ENCODE measurements around the gene KCNAB2.

Gene KCNAB2

DNA sequence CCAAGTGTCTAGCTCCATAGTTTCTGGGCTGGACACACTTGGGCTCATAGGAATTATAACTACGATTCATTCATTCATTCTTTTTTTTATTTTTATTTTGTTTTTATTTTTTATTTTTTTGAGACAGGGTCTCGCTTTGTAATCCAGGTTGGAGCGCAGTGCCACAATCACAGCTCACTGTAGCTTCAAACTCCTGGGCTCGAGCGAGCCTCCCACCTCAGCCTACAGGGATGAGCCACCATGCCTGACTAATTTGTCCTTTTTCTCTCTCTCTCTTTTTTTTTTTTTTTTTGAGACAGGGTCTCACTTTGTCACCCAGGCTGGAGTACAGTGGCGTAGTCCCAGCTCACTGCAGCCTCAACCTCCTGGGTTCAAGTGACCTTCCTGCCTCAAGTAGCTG lies 42.3 kb downstream of the KCNAB2 start:
- H3K9ac ChIP-seq (ENCODE audit: low read depth in 1 of 2, low read length in 2 of 2) = no peak overlapping the region
- no peaks in the 10 kb centered on the region for H3K9me3 ChIP-seq (ENCODE audit: control insufficient read depth in 2 of 2, low read length in 2 of 2)
- peaks cover 0 to 5% of the 10 kb centered on the region in 2 donors for H3K4me1 ChIP-seq (ENCODE audit: control insufficient read depth in 2 of 2, insufficient read depth in 2 of 2, low read length in 2 of 2)
- H3K27ac ChIP-seq (ENCODE audit: low read depth in 2 of 2, low read length in 2 of 2) = no peak overlapping the region
- no peaks in the 10 kb centered on the region for H3K27me3 ChIP-seq (ENCODE audit: control insufficient read depth in 2 of 2, insufficient read depth in 2 of 2, low read length in 2 of 2)
- H3K36me3 ChIP-seq (ENCODE audit: control insufficient read depth in 2 of 2, insufficient read depth in 2 of 2, low read length in 2 of 2) = no peaks in the 10 kb centered on the region
- no peak overlapping the region for H3K4me3 ChIP-seq (ENCODE audit: low read length in 2 of 2)

DNA sequence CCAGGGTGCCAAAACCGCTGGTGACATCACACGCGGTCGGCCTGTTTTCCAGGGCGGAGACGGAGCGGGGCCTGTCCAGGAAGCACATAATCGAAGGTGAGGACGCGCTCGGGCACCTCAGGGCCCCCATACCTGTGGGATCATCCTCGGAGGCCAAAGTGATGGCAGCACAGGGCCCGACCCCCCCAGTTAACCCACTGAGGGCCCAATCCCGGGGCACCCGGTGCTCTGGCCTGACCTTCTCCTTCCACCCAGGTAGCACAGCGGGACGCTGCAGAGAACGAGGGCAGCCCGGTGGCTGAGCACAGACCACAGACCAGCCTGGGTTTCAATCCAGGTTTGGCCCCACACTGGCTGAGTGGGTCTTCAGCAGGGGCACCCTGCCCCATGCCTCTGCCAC lies 43.3 kb downstream of the KCNAB2 start:
- Histone ChIP-seq H3K27me3 (ENCODE audit: control insufficient read depth in 2 of 2, insufficient read depth in 2 of 2, low read length in 2 of 2) (no peaks in the 10 kb centered on the region), H3K36me3 (ENCODE audit: control insufficient read depth in 2 of 2, insufficient read depth in 2 of 2, low read length in 2 of 2) (no peaks in the 10 kb centered on the region), H3K9me3 (ENCODE audit: control insufficient read depth in 2 of 2, low read length in 2 of 2) (no peaks in the 10 kb centered on the region), H3K4me3 (ENCODE audit: low read length in 2 of 2) (no peak overlapping the region), H3K9ac (ENCODE audit: low read depth in 1 of 2, low read length in 2 of 2) (no peak overlapping the region), H3K4me1 (ENCODE audit: control insufficient read depth in 2 of 2, insufficient read depth in 2 of 2, low read length in 2 of 2) (no peaks in the 10 kb centered on the region), H3K27ac (ENCODE audit: low read depth in 2 of 2, low read length in 2 of 2) (no peak overlapping the region)

DNA sequence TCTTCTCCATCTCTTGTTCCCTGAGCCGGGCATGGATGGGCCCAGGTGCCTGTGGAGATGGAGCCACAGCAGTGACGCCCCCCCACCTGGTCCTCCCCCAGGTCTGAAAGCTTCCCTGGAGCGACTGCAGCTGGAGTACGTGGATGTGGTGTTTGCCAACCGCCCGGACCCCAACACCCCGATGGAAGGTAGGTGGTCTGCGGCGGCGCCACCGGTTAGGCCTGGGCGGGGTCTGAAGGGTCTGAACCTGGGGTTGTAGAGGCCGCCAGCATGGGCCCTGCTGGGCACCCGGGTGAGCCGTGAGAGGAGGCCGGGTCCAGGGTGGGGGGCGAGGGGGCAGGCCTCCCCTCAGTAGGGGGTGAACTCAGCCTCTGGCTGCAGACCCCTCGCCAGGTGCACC lies 44.6 kb downstream of the KCNAB2 start:
- Histone ChIP-seq H3K36me3 (ENCODE audit: control insufficient read depth in 2 of 2, insufficient read depth in 2 of 2, low read length in 2 of 2) (no peaks in the 10 kb centered on the region), H3K27ac (ENCODE audit: low read depth in 2 of 2, low read length in 2 of 2) (no peak overlapping the region), H3K27me3 (ENCODE audit: control insufficient read depth in 2 of 2, insufficient read depth in 2 of 2, low read length in 2 of 2) (no peaks in the 10 kb centered on the region), H3K9me3 (ENCODE audit: control insufficient read depth in 2 of 2, low read length in 2 of 2) (no peaks in the 10 kb centered on the region), H3K9ac (ENCODE audit: low read depth in 1 of 2, low read length in 2 of 2) (no peak overlapping the region), H3K4me1 (ENCODE audit: control insufficient read depth in 2 of 2, insufficient read depth in 2 of 2, low read length in 2 of 2) (no peaks in the 10 kb centered on the region), H3K4me3 (ENCODE audit: low read length in 2 of 2) (no peak overlapping the region)

DNA sequence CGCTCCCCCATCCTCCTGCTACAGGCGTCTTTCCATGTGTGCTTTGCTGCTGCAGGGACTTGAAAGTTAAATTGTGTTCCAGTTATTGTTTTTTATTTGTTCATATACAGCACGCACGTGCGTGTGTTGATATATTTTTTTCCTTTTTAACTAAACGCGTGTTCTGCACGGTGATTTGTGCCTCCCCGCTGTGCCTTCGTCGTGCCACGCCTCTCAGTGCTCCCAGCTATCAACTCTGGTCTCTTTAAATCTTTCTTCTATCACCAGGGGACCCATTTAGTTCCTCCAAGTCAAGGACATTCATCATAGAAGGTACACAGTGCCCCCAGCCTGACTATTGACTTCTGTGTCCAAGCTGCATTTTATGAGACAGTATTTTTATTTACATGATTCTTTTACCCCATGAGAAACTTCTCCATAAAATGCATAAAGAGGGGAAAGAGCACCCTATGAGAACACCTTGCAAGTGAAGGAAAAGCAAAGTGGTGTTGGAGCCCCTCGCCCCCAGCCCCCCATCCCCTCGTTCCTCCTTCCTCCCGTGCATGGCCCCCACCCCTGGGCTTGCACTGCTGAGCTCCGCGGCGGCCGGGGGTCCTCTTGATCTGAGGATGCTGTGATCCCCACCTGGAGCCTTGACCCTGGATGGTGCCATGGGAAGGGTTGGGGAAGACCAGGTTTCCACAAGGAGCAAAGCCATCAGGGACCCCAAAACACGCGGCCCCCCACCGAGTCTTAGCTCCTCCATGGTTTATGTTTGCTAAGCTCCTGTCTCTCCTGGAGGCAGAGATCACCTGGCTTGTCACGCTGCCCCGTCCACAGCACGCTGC lies 45.5 kb downstream of the KCNAB2 start:
- Histone ChIP-seq H3K9me3 (ENCODE audit: control insufficient read depth in 2 of 2, low read length in 2 of 2) (no peaks in the 10 kb centered on the region), H3K9ac (ENCODE audit: low read depth in 1 of 2, low read length in 2 of 2) (no peak overlapping the region), H3K27me3 (ENCODE audit: control insufficient read depth in 2 of 2, insufficient read depth in 2 of 2, low read length in 2 of 2) (no peaks in the 10 kb centered on the region), H3K27ac (ENCODE audit: low read depth in 2 of 2, low read length in 2 of 2) (no peak overlapping the region), H3K4me3 (ENCODE audit: low read length in 2 of 2) (no peak overlapping the region), H3K4me1 (ENCODE audit: control insufficient read depth in 2 of 2, insufficient read depth in 2 of 2, low read length in 2 of 2) (no peaks in the 10 kb centered on the region), H3K36me3 (ENCODE audit: control insufficient read depth in 2 of 2, insufficient read depth in 2 of 2, low read length in 2 of 2) (no peaks in the 10 kb centered on the region)

DNA sequence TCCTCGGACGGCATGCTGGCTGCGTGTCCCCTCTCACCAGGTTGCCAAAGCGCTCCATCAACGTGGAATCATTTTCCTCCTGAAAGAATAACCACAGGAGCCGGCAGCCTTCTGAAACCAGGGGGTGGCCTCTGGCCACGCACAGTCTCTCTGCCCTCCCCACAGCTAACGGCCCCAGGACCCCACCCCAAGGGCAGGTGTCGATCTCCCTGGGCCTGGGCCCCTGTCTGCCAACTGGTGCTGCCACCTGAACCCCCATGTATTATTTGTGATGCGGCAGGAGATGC lies 46.1 kb downstream of the KCNAB2 start:
- Histone ChIP-seq H3K4me1 (ENCODE audit: control insufficient read depth in 2 of 2, insufficient read depth in 2 of 2, low read length in 2 of 2) (no peaks in the 10 kb centered on the region), H3K36me3 (ENCODE audit: control insufficient read depth in 2 of 2, insufficient read depth in 2 of 2, low read length in 2 of 2) (no peaks in the 10 kb centered on the region), H3K27ac (ENCODE audit: low read depth in 2 of 2, low read length in 2 of 2) (no peak overlapping the region), H3K9ac (ENCODE audit: low read depth in 1 of 2, low read length in 2 of 2) (no peak overlapping the region), H3K4me3 (ENCODE audit: low read length in 2 of 2) (no peak overlapping the region), H3K9me3 (ENCODE audit: control insufficient read depth in 2 of 2, low read length in 2 of 2) (no peaks in the 10 kb centered on the region), H3K27me3 (ENCODE audit: control insufficient read depth in 2 of 2, insufficient read depth in 2 of 2, low read length in 2 of 2) (no peaks in the 10 kb centered on the region)

DNA sequence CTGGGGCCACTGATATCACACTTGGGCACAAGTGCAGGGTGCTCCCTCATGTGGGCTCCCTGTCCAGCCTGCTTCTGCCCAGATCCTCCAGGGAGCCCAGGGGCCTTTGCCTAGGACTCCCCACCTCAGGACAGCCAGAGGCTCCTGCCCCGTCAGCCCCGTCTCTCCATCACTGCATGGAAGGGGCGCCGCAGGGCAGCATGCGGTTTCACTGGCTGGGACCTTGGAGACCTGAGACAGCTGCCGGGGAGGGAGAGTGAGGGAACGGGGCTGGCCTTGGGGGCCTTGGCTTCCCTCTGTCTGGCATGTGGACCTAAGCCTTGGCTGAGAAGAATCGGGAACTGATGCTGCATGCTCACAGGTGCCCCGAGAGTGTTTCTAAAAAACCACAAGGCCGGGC lies 46.5 kb downstream of the KCNAB2 start:
- no peaks in the 10 kb centered on the region for H3K36me3 ChIP-seq (ENCODE audit: control insufficient read depth in 2 of 2, insufficient read depth in 2 of 2, low read length in 2 of 2)
- H3K4me3 ChIP-seq (ENCODE audit: low read length in 2 of 2) = no peak overlapping the region
- no peaks in the 10 kb centered on the region for H3K27me3 ChIP-seq (ENCODE audit: control insufficient read depth in 2 of 2, insufficient read depth in 2 of 2, low read length in 2 of 2)
- no peaks in the 10 kb centered on the region for H3K9me3 ChIP-seq (ENCODE audit: control insufficient read depth in 2 of 2, low read length in 2 of 2)
- H3K9ac ChIP-seq (ENCODE audit: low read depth in 1 of 2, low read length in 2 of 2) = no peak overlapping the region
- no peak overlapping the region for H3K27ac ChIP-seq (ENCODE audit: low read depth in 2 of 2, low read length in 2 of 2)
- H3K4me1 ChIP-seq (ENCODE audit: control insufficient read depth in 2 of 2, insufficient read depth in 2 of 2, low read length in 2 of 2) = no peaks in the 10 kb centered on the region

DNA sequence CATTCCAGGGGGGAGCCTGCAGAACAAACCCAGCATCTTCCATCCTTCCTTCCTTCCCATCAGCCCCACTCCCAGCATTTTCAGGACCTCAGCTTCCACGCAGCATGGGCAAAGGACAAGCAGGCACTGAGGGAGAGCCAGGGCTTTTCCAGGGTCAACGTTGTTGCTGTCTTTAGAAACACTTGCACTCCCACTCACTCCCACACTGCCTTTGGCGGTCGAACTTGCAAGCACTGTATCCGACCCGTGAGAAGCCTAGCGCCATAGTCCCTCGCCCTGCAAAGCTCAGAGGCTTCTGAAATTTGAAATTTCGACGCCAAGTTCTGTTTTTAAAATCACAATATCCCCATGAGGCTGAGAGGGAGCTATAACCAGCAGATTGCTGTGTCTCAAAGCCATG lies 47.4 kb downstream of the KCNAB2 start:
- Histone ChIP-seq H3K27ac (ENCODE audit: low read depth in 2 of 2, low read length in 2 of 2) (no peak overlapping the region), H3K36me3 (ENCODE audit: control insufficient read depth in 2 of 2, insufficient read depth in 2 of 2, low read length in 2 of 2) (no peaks in the 10 kb centered on the region)

DNA sequence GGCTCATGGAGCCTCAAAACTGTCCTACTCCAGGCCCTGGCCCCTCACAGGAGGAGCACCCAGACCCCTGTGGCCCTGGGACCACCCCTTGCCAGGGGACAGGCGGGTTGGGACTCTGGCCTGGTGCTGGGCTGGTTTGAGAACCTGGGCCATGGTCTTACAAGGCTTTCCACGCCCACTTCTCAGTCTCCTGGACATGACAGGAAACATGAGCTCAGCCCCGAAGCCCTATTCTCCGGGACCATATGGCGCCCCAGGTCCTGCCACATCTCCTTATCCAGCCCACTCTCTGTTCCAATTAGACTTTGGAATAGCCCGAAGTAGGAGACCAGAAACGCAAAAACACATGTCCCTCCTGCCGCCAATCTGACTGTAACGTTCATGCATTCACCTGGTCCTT lies 47.9 kb downstream of the KCNAB2 start:
- Histone ChIP-seq H3K4me1 (ENCODE audit: control insufficient read depth in 2 of 2, insufficient read depth in 2 of 2, low read length in 2 of 2) (no peaks in the 10 kb centered on the region), H3K9ac (ENCODE audit: low read depth in 1 of 2, low read length in 2 of 2) (no peak overlapping the region), H3K36me3 (ENCODE audit: control insufficient read depth in 2 of 2, insufficient read depth in 2 of 2, low read length in 2 of 2) (no peaks in the 10 kb centered on the region), H3K27ac (ENCODE audit: low read depth in 2 of 2, low read length in 2 of 2) (no peak overlapping the region), H3K9me3 (ENCODE audit: control insufficient read depth in 2 of 2, low read length in 2 of 2) (no peaks in the 10 kb centered on the region), H3K27me3 (ENCODE audit: control insufficient read depth in 2 of 2, insufficient read depth in 2 of 2, low read length in 2 of 2) (no peaks in the 10 kb centered on the region), H3K4me3 (ENCODE audit: low read length in 2 of 2) (no peak overlapping the region)

More for the DNA sequence above, 47.4 kb downstream of the KCNAB2 start:
- Histone ChIP-seq H3K27me3 (ENCODE audit: control insufficient read depth in 2 of 2, insufficient read depth in 2 of 2, low read length in 2 of 2) (no peaks in the 10 kb centered on the region), H3K9me3 (ENCODE audit: control insufficient read depth in 2 of 2, low read length in 2 of 2) (no peaks in the 10 kb centered on the region), H3K4me3 (ENCODE audit: low read length in 2 of 2) (no peak overlapping the region), H3K4me1 (ENCODE audit: control insufficient read depth in 2 of 2, insufficient read depth in 2 of 2, low read length in 2 of 2) (no peaks in the 10 kb centered on the region), H3K9ac (ENCODE audit: low read depth in 1 of 2, low read length in 2 of 2) (no peak overlapping the region)

DNA sequence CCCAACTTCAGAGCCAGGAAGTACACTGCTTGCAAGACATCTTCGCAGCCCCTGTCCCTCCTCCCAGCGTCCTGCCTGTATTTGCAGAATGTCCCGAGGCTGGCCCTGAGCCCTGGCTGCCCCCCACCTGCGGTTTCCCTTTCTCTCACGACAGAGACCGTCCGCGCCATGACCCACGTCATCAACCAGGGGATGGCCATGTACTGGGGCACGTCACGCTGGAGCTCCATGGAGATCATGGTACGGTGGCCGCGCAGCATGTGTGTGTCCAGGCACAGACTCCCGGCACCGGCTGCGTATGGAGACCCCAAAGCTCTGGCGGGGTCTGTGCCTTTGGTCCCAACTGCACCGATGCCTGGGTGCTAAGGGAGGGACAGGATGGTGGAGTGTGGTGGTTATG lies 48.6 kb downstream of the KCNAB2 start:
- no peaks in the 10 kb centered on the region for H3K9me3 ChIP-seq (ENCODE audit: control insufficient read depth in 2 of 2, low read length in 2 of 2)
- no peak overlapping the region for H3K27ac ChIP-seq (ENCODE audit: low read depth in 2 of 2, low read length in 2 of 2)
- H3K4me1 ChIP-seq (ENCODE audit: control insufficient read depth in 2 of 2, insufficient read depth in 2 of 2, low read length in 2 of 2) = no peaks in the 10 kb centered on the region
- no peaks in the 10 kb centered on the region for H3K27me3 ChIP-seq (ENCODE audit: control insufficient read depth in 2 of 2, insufficient read depth in 2 of 2, low read length in 2 of 2)
- no peaks in the 10 kb centered on the region for H3K36me3 ChIP-seq (ENCODE audit: control insufficient read depth in 2 of 2, insufficient read depth in 2 of 2, low read length in 2 of 2)
- H3K4me3 ChIP-seq (ENCODE audit: low read length in 2 of 2) = no peak overlapping the region
- no peak overlapping the region for H3K9ac ChIP-seq (ENCODE audit: low read depth in 1 of 2, low read length in 2 of 2)

DNA sequence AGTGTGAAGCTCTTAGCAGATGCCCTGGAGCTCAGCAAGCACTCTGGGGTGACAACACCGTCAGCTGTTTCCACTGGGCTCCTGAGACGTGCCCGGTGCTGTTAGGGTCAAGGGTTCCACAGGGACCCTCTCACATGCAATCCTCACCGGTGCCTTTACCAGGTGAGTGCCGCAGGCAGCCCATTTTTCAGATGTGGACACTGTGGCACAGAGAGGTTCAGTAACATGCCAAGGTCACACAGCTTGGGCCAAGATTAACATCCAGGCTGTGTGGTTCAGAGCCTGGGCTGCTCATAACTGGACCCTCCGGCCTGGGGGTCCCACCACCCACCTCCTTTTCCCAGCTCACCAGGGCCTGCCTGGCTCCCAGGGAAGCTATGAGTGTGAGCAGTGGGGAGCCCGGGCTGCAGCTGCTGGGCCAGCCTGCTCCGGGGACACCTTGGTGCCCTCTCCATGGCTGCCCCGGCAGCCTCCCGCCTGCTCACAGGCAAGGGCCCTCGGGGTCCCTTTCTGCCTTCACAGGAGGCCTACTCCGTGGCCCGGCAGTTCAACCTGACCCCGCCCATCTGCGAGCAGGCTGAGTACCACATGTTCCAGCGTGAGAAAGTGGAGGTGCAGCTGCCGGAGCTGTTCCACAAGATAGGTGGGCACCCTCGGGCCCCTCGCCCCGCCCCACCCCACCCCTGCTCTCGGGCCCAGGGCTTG lies 49.3 kb downstream of the KCNAB2 start:
- Histone ChIP-seq H3K4me3 (ENCODE audit: low read length in 2 of 2) (no peak overlapping the region), H3K36me3 (ENCODE audit: control insufficient read depth in 2 of 2, insufficient read depth in 2 of 2, low read length in 2 of 2) (no peaks in the 10 kb centered on the region)

More for the DNA sequence above, 49.3 kb downstream of the KCNAB2 start:
- no peak overlapping the region for H3K9ac ChIP-seq (ENCODE audit: low read depth in 1 of 2, low read length in 2 of 2)
- no peaks in the 10 kb centered on the region for H3K27me3 ChIP-seq (ENCODE audit: control insufficient read depth in 2 of 2, insufficient read depth in 2 of 2, low read length in 2 of 2)
- H3K27ac ChIP-seq (ENCODE audit: low read depth in 2 of 2, low read length in 2 of 2) = no peak overlapping the region
- H3K9me3 ChIP-seq (ENCODE audit: control insufficient read depth in 2 of 2, low read length in 2 of 2) = no peaks in the 10 kb centered on the region
- no peaks in the 10 kb centered on the region for H3K4me1 ChIP-seq (ENCODE audit: control insufficient read depth in 2 of 2, insufficient read depth in 2 of 2, low read length in 2 of 2)

Measured in mucosa of rectum (tissue), 2 donors.